GDM1 (cell line): ENCODE results near the gene NRP1.
"Not testable (repeated sequence)": the region's sequence is repeated elsewhere in the genome, so short reads cannot be mapped to it uniquely, and the experiment has no call there.

Experiments
- DNase-seq: peaks from one replicate; lab custom pipeline; 2025; lab: John Stamatoyannopoulos, UW

Gene NRP1

DNA sequence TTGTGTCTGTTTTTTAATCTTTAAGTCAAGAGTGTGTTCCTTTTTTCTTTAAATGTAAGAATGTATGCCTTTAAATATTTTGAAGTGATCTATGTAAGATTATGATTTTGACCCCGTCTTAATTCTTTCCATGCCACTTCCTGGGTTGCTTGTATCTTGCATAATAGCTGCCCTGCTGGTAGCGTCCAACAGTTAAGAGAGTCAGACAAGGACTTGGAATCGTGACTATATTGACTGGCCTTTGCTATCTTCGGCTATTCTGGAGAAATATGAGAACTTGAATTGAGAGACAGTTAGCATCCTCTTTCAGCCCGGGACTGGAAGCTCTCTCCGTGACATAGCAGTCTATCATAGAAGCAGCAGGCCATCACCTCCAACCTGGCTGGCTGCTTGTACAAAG is 13.0 kb downstream of the NRP1 start:
- DNase-seq = no peak

DNA sequence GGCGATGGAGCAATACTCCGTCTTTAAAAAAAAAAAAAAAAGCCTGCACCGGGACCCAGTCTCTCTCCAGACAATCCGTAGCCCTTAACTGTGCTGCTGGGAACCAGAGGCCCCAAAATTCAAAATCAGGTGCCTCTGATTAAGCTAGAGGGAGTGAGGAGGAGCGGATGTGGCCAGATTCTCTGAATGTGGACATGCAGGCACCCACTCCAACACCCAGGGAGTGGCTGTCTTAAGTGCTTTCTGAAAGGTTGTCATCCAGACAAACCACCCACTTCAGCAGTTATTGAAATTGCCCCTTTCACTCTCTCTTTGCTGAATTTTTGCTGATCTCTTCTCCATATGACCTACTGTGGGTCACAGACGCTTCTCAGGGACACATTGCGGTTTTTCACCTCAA is 14.2 kb downstream of the NRP1 start:
- DNase-seq = no peak

DNA sequence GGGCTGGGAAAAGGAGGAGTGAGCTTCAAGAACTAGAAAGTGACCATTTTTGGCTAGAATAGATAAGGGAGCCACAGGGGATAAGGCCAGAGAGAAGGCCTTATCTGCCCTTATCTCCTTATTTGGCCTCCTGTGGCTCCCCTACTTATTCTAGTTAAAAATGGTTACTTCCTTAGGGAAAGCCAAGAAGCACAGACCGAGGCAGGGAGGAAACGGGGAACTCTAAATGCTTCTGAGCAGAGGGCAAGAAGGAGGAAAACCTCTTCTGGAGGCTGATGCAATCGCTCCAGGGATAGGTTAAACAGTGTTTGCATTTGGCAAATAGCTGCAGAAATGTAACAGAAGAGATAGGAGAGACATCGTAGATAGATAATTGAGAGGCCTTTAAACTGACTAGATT is 18.6 kb downstream of the NRP1 start:
- no peak for DNase-seq

DNA sequence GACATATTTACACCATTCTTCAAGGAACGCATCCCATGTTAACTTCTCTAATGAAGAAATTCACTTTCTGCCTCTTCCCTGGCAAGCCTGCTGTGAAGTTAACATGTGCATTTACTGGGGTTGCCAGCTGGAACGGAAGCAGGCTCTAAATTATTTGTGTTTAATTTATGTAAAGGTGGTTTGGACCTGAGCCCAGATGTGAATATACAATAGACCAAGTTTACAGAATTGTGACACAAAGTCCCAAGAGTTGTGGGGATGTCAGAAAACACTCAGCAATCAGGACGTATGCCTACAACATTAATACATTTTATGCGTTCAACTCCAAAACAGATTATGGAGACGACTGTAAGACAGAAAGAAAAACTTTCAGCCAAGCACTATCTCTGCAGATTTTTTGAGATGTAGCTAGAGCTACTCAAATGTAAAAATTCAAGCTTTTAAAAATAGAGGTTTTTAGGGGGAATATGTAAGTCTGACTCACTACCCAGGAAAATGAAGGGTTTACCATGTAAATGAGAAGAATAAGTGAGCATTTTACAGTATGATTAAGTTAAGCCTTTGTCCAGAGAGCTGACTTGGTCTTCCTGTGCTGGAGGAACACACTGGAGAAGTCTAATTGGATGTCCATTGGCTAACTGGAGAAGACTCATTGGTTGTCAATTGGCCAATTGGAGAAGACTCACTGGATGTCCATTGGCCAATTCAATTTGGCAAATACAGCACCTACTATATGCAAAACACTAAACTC is 19.5 kb downstream of the NRP1 start:
- DNase-seq = no peak

DNA sequence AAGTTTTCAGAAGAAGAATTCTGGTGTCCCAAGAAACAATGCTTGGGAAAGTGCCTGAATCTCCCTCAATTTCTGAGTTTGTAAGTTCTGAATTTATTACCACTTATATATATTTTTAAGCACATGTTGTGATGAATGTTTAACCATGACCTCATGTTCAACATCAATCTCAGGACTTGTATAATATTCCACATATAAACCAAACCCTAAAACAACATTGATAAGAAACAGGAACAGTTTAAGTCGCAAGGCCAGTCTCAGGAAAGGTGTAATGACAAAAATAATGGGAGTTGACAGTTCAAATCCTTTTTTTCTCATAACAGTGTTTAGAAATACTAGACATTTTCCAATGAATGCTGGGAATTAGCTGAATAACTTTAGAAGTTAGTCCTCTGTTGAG is 22.8 kb downstream of the NRP1 start:
- DNase-seq = no peak

DNA sequence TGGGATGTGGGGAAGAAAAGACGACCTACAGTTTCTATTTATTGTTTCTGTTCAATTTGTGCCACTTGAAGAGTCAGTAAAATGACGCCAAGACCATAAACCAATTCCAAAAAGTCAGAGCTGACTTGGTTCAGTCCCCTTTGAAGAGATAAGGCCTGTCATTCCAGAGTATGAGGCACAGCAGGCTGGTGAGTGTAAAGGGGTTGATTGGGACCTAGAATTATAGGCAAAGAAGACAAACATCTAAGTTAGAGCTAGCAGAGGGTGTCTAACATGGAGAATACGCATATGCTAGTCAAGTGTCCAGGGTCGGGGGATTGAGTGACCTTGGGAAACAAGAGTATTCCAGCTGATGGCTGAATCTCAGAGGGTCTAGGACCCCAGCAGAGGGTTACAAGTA is 23.6 kb downstream of the NRP1 start:
- DNase-seq = no peak

DNA sequence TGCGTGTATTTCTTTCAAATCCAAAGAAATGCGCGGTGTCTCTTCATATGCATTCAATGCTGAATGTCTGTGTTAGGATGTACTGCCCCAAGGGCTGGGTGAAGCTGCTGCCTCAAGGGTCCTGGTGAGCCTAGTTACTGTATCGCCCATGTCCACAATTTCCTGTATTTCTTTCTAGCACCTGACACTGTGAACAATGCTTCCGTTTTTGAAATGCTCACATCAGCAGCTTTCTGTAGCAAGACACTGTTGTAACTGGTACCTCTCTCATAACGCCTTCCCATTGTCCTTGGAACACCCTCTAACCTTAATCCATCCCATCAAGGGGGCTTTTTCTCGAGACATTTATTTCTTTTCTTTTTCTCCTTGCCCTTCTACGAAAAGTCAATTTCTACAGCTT is 25.1 kb downstream of the NRP1 start:
- no peak for DNase-seq

DNA sequence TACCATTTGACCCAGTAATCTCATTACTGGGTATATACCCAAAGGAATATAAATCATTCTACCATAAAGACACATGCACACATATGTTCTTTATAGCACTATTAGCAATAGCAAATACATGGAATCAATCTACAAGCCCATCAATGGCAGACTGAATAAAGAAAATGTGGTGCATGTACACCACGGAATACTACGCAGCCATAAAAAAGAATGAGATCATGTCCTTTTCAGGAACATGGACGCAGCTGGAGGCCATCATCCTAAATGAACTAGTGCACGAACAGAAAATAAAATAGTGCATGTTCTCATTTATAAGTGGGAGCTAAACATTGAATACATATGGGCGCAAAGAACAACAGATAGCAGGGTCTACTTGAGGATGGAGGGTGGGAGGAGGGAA is 26.6 kb downstream of the NRP1 start:
- DNase-seq = no peak

DNA sequence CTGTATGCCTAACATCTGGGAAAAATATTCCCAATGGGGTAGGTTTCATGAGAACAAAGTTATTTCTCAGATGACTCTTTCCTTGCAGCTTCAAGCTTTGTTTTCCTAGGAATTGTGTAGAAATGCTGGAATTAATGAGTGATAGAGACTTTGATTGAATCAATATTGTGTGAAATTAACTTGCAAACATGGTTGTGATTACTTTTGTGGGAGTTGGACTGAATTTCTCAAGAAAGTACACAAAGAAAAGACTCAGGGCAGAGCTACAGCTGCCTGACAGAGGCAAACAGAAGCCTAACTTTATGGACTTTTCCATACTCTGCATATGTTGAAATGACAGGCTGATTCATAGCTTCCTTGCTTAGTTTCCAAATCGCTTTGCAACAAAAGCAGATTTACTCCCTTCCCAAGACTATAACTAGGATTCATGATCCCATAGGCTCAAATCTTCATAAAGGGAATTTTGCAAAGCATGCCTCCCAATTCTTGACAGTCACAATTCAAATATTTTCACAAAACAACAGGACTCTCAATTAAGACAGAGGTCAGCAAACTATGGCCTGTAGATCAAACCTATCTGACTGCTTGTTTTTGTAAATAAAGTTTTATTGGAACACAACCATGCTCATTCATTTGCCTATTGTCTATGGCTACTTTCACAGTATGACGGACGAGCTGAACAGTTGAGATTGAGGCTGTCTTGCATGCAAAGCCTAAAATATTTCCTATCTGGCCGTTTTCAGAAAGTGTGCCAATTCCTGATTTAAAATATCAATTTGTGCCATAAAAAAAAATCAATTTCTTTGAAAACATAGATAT is 27.6 kb downstream of the NRP1 start:
- DNase-seq = no peak

DNA sequence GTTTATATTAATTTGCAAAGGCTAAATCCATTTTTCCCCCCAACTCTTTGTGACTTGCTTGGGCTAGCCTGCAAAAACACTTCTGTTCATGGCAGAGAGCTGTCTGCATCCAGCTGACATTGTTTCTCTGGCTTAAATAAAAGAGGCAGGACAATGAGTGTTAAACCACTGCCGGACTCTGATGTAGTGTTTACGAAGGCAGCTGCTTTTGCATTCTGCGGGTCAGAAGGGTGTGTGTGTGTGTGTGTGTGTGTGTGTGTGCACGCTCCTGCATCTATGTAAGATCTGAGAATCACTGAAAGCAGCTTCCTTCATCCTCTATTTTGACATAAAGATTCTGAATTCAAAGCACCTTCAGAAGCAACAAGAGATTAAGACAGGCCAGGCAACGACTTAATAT is 28.3 kb downstream of the NRP1 start:
- DNase-seq = no peak

DNA sequence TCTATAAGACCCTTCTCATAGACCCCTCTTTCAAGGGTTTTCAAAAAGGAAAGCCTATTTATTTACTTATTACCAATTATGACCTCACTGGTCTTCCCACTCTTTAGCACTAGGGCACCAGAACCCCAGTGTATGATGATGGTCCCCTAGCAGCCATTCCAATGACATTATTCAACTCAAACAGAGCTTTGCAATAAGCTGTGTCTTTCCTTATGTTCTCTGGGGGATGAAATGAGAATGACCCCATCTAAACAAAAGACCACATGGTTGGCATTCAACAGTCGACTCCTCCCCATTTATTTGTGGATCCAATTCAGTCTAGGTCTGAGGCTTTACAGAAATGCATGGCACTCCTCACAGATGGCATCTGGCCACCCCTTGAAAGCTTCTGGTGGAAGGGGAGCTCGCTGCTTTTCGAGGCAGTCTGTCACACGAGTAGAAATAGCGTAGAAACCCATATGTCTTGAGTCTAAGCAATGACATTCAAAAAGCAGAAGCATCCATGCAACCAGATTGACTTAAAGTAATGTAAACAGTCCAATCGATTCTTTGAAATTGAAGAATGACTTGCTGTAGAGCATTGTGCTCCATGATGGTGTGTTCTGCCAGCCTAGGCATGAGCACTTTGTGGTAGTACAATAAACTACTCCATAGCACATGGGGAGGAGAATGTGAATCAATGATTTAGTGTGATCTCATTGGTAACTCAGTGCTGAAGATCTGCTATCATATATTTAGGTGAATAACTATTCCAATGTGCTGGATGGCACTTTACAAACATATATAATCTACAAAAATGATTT is 29.8 kb downstream of the NRP1 start:
- no peak for DNase-seq

DNA sequence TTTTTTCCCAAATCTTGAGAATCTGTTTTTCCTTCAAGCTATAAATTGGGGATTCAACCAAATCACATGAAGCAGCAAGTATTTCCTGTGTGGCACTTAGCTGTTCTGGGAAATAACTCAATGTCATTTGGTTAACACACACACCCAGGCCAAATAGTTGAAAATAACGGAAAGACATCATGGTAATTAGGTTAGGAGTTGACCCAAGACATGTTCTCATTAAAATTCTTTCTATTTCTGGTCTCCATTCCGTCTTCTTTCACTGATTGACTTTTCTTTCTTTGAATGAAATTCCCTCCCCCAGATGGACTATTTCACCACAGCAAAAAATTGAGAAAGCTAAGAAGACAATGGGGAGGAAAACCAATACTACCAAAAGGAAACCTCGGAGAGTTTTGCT is 30.5 kb downstream of the NRP1 start:
- DNase-seq = no peak

DNA sequence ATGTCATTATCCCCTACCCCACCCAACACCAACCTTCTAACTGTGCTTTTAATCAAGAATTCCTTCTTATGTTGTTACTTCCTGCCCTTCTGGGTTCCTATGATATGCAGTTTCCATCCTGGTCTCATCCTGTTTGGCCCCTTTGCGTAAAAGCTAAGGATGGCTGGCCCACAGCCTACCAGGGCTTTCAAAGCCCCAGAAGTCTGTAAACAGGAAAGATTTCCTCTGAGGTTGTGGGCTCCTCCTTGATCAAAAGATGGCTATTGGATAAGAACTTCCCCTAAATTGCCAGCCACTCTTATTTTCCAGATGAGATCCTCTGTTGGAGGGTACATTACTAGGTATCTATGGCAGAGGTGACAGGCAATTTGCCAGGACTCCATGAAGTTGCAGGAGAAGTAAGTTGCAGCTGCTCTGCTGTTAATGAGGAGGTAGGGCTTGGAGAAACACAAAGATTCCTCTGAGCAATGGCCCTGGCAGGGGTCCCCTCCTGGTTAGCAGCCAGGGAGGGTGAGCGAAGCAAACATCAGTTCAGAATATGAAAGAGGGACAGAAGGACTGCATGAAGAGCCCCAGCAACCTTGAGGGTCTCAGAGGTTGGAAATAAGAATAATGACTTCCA is 32.1 kb downstream of the NRP1 start:
- DNase-seq = no peak

DNA sequence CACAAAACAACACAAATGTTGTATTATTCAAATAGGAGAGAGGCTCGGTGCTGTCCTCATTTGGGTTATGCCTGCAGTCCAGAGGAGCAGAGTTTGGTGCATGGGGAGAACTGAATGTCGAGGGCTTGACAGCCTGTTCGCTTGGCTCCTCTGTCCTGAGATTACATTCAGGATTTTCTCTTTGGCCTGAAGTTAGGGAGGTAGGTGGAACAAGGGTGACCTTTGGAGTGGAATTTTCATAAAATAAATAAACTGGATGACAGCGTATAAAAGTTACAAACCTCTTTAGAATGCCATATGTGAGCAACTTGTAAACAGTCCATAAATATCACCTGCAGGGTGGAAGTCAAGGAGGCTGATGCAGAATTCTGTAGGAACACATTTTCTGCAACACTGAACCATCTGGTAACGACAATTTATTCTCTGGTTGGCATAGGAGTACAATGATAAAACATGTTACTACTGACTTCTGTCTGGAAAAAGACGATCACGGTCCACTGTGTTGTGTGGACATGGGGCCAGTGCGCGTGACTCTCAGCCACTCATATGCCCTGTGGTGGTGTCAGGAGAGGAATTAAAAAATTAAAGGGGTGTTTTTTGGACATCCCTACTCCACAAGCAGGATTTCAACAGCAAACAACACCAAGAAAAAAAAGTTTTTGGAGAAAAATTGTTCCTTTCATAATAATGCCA is 33.2 kb downstream of the NRP1 start:
- no peak for DNase-seq

DNA sequence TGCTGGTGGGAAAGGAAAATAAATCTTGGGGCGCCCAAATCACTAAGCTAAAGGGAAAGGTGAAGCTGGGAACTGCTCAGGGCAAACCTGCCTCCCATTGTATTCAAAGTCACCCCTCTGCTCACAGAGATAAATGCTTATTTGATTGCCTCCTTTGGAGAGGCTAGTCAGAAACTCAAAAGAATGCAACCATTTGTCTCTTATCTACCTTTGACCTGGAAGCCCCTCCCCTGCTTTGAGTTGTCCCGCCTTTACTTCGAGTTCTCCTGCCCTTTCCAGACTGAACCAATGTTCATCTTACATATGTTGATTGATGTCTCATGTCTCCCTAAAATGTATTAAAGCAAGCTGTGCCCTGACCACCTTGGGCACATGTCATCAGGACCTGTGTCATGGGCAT is 33.9 kb downstream of the NRP1 start:
- not testable (repeated sequence) for DNase-seq

DNA sequence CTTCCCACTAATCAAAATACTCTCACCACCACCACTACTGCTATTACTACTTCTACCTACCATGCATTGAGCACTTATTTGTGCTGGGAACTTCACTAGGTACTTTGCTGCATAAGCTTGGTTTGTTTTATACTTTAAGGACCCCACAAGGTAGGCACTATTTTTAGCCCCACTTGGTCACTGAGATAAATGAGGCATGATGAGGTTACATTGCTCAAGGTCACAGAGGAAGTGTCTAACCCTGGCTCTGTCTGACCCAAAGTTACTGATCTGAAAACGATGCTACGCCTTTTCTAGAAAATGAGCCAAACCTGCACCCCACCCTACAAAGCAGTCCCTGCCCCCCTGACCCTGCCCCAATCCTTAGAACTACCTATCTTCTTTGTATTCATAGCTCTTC is 35.6 kb downstream of the NRP1 start:
- no peak for DNase-seq

DNA sequence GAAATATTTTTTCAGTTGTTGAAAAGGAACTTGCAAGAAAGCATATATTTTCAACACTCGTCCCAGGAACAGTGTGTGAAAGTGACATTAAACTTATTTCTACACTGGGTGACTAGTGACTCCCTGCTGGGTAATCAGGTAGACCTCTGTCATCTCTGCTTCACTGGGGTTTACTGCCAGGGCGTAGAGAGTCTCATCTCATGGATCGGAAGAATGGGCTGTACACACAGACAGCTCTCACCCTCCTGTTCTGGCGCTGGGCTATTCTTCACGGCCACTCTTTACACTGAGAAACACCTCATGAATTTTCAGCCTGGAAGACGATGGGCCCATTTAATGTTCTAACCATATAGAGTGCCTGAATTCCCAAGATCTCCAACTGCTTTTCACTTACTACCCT is 36.4 kb downstream of the NRP1 start:
- DNase-seq = no peak

DNA sequence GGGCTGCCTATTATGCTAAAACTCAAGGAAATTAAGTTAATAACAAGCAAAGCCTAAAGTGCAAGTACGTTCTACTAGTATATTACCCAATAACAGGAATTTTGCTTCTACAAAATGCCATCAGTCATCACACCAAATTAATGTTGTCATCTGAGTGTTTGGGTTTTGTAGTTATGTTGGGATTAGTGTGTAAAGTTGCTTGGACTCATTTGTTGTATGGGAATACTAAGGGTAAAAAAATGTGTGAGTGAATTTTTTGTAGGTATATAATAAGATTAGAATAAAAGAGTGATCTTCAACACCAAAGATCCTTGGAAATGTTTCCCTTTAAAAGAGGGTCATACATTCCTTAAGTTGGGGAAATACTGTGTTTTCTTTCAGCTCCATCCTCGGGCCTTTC is 38.6 kb downstream of the NRP1 start:
- DNase-seq = no peak

DNA sequence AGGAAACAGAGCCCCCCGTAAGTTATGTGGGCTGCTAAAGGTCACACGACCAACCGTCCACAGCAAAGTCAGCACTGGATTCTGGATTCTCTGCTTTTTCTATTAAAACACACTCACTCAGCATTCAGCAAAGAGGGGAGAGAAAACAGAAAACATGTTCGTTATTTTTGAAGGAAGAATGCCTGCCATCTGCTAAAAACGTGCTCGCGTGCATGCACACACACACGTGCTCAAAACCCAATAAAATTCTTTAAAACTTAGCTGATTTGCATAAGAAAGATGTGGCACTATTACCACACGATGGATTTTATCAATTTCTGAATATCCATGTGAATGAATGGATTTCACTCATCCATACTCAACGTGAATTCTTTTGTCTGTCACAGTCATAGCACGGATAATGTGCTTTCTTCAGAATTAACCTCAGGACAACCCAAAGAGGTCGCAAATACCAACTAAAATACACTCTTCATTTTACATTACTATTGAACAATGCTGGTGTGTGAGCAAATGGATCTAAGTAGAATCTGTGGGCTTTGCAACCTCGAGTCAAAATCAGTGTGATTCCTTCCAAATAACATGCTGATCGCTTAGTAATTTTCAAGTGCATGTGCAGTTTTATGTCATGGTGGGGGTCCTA is 40.8 kb downstream of the NRP1 start:
- DNase-seq = no peak

DNA sequence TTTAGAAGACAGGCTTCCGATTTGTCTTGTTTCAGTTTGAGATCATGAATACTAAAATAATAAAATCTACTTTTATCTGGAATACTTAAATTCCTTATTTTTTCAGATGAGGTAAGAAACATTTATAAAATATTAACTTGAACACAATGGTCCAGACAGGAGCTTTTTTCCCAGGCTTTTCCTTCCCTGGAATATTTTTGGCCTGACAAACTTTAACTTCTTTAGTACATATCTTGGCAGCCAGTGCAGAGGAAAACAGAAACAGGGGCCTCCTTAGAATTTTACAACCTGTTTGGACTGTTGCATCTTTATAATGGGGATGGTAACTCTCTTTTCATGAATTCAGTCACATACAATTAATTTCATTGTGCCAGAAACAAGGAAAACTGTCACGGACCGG is 41.4 kb downstream of the NRP1 start:
- no peak for DNase-seq

DNA sequence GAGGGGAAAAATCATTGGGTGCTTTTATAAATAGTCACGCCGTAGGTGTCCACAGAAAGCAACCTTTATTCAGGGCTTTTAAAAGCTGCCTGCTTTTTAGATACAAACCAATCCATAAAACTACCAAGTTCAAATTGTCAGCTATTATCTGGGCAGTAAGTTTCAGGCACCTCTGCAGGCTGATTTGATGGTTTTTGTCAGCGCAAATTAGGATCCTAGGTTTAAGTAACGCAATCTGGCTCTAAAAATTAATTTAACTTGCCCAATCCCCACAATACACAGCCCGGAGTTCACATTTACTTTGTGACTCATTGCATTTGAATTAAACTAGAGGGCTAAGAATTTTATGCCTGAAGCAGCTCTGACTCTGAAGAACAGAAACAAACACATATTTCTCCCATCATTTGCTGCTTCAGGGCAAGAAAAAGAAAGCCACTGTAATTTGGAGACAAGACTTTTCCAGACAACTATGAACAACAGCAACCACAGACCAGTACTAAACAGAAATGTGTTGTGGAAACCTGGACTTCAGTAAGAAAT is 43.3 kb downstream of the NRP1 start:
- DNase-seq = no peak
